CD4-positive, alpha-beta T cell treated with Interleukin-1 beta for 1 hour (primary cell): ENCODE measurements around the gene PAQR7.

Experiments
- DNase-seq, 2 donors: peaks; one replicate each; pipeline ENCODE4 v3.0.0-alpha.2; 2020 to 2022

Gene PAQR7

DNA sequence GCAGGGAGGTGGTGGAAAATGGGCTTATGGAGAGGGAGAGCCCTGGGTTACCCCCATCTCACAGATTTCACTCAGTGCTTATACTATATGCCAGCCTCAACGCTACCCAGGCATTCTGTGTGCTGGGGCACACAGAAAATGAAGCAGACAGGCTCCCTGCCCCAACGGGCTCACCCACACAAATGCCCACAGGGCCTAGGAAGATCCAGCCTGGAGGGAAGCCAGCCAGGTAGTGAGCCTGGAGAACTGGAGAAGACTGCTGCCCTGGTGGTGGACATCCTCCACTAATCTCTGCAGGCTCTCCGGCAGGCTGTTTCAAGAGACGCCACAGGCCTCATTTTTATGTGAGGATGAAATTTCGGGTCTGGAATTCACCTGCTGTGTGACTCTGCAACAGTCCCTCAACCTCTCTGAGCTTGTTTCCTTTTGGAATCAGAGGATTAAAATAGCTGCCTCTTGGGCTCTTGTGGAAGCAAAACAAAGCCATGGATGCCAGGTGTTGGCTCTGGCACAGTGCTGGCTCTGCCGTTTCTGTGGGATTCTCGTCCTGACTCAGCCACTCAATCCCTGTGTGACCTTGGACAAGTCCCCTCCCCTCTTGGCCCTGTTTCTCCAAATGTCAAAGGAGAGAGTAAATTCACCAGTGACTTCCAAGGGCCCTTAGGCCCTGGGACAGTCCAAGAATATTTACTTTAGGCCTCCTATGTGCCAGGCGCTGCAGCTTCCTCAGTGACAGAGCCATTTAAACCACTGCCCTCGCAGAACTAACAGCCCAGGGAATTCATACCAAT is 3.6 kb downstream of the PAQR7 start:
- no peak for DNase-seq

DNA sequence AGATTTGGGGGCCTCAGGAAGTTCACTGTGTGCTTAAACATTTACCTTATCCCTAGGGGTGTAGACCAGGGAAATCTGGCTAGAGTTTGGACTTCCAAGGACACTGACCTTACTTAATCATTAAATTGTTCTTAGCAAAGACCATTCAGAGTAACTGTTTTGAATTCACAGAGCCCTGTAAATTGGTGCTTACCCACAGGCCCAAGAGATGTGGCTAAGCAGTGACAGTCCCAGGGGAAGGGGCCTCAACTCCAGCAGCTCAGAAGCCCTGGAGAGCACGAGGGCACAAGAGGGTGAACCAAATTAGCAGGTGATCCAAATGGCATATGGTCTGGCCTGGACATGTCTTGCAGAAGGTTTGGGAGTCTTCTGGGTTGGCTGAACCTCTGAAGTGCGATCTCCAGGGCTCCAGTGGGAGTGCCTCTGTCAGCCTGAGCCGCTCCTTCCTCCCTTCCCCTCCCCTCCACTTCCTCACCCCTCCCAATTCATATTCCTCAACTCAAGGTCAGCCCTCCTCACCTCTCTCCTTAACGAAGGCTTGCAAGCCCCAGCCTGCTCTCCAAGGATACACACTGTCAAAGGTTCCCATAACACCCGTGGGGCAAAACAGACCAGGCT is 4.3 kb downstream of the PAQR7 start:
- DNase-seq = no peak

- no peak for DNase-seq
Observed at GRCh38 chr1:25870614-25871013, 4.9 kb downstream of the PAQR7 start.

GRCh38 chr1:25869909-25870606 is 5.5 kb downstream of the PAQR7 start:
- no peak for DNase-seq

GRCh38 chr1:25867210-25867991 is 8.1 kb downstream of the PAQR7 start:
- no peak for DNase-seq

DNA sequence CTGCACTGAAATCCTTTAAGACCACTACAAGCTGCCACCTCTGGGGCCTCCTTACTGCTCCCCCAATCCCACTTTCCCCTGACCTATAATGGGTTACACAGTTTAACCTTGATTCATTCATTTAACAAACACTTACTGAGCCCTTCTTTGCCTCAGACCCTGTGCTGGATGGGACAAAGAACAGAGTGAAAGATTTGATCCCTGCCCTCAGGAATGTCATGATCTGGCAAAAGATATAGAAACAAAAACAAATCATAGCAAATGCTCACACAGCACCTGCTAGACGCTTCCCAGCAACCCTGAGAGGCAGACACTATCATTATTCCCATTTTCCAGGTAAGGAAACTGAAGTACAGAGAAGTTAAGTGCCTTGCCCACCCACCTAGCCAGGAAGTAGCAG is 9.2 kb downstream of the PAQR7 start:
- no peak for DNase-seq

GRCh38 chr1:25864434-25864833 is 11.1 kb downstream of the PAQR7 start:
- no peak for DNase-seq

GRCh38 chr1:25863486-25864262 is 11.8 kb downstream of the PAQR7 start:
- no peak for DNase-seq

DNA sequence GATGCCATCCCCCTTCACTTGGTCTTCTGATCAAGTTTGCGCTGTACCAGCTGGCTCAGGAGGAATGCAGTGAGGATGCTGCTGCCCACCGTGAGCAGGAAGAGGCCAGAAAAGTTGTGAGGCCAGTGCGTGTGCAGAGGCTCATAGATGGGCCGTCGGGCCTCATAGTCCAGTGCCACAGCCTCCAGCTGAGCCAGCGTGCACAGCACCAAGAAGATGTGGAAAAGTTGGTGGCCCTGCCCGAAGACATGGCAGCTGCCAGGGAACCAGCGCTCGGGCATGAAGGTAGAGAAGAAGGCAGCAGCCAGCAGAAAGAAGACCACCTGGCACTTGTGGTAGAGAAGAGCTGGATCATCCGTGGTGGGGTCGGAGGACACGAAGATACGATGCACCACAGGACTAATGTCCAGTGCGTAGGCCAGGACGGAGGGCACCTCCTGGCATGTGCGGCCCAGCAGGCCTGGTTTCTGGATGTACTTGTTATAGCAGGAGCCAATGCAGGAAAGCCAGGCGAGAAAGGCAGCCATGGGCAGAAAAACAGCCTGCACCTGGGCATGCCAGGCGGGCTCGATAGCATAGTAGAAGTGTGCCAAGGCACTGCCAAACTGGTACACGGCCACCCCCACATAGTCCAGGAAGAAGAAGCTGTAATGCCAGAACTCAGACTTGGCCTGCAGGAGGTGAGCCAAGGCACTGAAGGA is 12.6 kb downstream of the PAQR7 start:
- DNase-seq = no peak

DNA sequence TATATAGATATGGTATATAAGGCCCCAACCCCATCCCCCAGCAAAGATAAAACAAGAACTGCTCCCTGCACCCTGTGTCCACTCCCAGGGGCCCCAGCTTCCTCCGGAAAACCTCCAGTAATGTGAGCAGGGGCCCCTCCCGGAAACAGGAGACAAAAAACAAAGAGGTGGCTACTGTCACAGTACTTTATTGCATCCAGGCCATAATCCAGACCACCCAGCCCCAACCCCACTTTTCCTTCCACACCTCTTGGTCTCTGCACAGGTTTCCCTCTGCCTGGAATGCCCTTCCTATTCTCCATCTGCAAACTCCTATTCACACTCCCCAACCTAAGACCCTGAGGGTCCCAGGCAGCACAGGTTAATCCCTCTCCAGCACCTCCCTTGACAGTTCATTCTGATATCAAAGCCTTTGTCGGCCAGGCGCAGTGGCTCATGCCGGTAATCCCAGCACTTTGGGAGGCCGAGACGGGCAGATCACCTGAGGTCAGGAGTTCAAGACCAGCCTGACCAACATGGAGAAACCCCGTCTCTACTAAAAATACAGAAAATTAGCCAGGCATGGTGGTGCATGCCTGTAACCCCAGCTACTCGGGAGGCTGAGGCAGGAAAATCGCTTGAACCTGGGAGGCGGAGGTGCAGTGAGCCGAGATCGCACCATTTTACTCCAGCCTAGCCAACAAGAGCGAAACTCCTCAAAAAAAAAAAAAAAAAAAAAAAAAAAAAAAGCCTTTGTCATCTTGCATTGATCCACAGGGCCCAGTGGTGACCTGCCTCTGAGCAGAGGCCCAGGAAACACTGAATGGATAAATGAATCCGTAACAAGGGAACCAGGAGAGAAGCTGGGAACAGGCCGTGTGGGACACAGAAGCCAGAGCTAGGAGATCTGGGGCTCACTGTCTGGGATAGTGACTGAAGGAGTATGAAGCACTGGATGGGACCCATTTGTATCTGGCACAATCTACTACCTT is 13.9 kb downstream of the PAQR7 start:
- DNase-seq = peak in 1 of 2 donors; percentile 30

DNA sequence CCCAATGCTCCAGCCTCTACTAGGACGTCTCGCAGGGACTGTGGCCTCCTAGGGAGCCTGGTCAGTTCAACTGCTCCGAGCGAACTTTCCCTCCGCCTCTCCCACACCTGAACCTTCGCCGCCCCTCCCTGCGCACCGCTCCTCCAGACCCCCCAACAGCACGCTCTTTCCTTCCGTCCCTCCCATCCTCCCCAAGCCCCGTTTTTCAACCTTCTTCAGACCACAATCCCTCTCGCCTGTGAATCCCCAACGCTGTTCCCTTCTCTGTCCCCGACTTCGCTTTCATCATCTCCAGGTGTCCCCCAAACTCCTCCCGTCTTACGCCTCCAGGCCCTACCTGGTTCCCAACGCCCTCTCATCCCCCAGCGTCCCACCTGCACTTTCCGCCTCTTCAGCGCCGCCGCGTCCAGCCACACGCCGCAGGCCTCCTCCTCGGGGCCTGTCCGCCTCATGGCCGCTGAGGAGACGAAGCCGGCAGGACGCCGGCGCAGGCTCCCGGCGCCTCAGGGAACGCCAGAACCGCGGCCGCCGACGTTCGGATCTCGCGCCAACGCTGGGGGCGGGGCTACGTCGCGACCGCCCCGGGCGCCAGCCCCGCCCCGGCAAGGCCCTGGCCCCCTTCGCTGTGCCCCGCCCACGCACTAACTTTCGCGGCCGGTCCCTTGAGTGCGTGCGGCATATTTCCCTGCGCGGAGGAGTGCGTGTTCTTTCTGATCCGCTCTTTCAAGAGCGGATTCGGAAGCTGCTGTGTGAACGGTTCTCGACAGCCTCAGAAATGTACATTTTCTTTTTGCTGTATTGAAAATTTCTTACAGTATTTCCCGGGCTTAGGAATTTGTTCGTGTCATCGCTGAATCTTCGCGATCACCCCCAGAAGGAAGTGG is 16.4 kb downstream of the PAQR7 start, which contains the start of gene AUNIP:
Gene AUNIP (minus strand): TSS at position 552 of the 884 bp plus-strand sequence. CDS start 100 bp downstream, at position 452.
- DNase-seq = peak; percentile 90 to 91

GRCh38 chr1:25858494-25858893 is 17.0 kb downstream of the PAQR7 start:
- DNase-seq = no peak

DNA sequence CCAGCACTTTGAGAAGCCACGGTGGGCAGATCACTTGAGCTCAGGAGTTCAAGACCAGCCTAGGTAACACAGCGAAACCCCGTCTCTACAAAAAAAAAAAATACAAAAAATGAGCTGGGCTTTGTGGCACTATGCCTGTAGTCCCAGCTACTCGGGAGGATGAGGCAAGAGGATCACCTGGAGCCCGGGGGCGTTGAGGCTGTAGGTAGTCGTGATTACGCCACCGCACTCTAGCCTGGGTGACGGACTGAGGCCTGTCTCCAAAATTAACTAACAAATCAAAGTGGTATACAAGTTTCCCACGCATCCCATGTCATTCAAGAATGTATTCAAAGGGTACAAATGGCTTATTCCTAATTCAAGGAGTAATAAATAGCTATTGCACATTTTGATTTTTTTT is 18.7 kb downstream of the PAQR7 start:
- DNase-seq = no peak

DNA sequence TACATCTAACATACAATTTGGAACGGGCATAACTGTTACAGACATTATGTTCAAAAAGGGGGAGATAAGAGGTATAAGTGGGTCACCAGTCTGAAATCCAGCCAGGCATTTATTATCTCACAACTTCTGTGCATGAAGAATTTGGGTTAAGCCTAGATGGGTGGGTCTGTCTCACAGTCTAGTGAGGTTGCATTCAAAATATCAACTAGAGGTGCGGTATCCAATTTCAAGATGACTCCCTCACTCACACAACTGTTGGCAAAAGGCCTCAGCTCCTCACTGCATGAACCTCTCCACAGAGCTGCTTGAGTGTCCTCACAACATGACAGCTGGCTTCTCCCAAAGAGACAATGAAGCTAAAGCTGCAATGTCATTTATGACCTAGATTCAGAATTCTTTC is 21.0 kb downstream of the PAQR7 start:
- DNase-seq = no peak

- DNase-seq = no peak
Observed at GRCh38 chr1:25848531-25848930, 27.0 kb downstream of the PAQR7 start.

GRCh38 chr1:25847929-25848328 is 27.6 kb downstream of the PAQR7 start:
- DNase-seq = no peak

DNA sequence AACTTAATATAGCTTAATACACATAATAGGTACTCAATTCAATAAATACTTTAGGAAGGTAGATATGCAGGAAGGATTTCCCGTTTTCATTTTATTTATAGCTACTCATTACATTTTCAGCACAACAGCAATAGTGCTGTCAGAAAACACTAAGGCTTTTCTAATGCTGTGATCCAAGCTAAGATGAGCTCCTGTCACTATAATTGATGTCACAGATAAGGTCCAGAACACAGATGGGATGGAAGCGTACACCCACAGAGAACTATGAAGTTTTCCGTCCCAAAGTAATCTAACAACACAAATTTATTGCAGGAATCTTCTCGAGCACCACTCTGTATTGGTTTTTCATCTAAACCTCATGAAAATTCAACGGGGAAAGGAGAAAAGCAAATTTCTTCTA is 29.8 kb downstream of the PAQR7 start:
- no peak for DNase-seq

GRCh38 chr1:25844536-25845337 is 30.8 kb downstream of the PAQR7 start:
- no peak for DNase-seq
